ENCODE data around the gene PHKA2.
"Not testable (repeated sequence)": the region's sequence is repeated elsewhere in the genome, so short reads cannot be mapped to it uniquely, and the experiment has no call there.

PHKA2 gene

GRCh38 chrX:18855919-18856644 lies 127.8 kb downstream of the PHKA2 start:
- no peak for DNase-seq (ENCODE audit: low read depth)

- not testable (repeated sequence) for DNase-seq (ENCODE audit: low read depth)
Measured at GRCh38 chrX:18847901-18848300, 136.0 kb downstream of the PHKA2 start.
